IPS-NIHi7 (cell line): ENCODE measurements around the gene EPHB4.
"Not testable (repeated sequence)": the region's sequence is repeated elsewhere in the genome, so short reads cannot be mapped to it uniquely, and the experiment has no call there.

Experiments used
- DNase-seq: peaks from one replicate; pipeline ENCODE4 v3.0.0; 2012; ENCODE audit warnings: mixed read lengths; ENCODE audit errors: extremely low spot score

The EPHB4 gene

GRCh38 chr7:100827330-100828226 is at the start of gene EPHB4:
Gene EPHB4, minus strand, starts transcription at chr7:100827523. Its CDS starts 493 bp downstream, at chr7:100827030.
- peak; percentile 87 for DNase-seq

- DNase-seq: no peak
Observed at GRCh38 chr7:100875356-100875751, 48.0 kb upstream of the EPHB4 start.

- DNase-seq: peak; percentile 98
Observed at GRCh38 chr7:100874577-100875355, 47.4 kb upstream of the EPHB4 start, which contains the start of gene SRRT. Gene SRRT, plus strand, starts transcription at chr7:100875103. Its CDS starts 488 bp downstream, at chr7:100875591.

DNA sequence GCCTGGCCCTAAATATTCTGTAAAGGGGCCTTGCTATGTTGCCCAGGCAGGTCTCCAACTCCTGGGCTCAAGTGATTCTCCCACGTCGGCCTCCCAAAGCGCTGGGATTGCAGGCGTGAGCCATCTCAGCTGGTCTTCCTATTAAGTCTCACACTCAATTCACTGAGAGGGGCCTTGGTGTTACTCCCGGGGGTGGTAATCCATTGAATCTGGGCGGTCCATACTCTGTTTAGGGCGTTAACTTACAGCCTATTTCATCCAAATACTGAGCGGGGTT is 46.9 kb upstream of the EPHB4 start:
- no peak for DNase-seq

DNA sequence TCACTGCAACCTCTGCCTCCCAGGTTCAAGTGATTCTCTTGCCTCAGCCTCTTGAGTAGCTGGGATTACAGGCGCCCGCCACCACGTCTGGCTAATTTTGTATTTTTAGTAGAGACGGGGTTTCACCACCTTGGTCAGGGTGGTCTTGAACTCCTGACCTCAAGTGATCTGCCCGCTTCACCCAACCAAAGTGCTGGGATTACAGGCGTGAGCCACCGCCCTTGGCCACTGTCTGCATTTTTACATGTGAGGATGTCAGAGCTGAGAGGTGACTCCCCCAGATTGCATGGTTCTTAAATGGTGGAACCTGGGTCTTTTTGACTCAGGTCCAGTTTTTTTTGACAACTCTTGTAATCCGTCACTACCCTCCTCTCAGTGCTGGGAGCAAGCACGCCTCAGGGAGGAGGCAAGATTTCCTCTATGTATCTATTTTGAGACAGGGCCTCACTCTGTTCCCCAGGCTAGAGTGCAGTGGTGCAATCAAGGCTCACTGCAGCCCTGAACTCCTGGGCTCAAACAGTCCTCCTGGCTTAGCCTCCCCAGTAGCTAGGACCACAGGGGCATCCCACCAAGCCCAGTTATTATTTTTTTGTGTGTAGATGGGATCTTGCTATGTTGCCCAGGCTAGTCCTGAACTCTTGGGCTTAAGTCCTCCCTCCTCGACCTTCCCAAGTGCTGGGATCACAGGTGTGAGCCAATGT is 46.4 kb upstream of the EPHB4 start:
- no peak for DNase-seq

GRCh38 chr7:100867776-100868485 is 40.6 kb upstream of the EPHB4 start:
- no peak for DNase-seq

DNA sequence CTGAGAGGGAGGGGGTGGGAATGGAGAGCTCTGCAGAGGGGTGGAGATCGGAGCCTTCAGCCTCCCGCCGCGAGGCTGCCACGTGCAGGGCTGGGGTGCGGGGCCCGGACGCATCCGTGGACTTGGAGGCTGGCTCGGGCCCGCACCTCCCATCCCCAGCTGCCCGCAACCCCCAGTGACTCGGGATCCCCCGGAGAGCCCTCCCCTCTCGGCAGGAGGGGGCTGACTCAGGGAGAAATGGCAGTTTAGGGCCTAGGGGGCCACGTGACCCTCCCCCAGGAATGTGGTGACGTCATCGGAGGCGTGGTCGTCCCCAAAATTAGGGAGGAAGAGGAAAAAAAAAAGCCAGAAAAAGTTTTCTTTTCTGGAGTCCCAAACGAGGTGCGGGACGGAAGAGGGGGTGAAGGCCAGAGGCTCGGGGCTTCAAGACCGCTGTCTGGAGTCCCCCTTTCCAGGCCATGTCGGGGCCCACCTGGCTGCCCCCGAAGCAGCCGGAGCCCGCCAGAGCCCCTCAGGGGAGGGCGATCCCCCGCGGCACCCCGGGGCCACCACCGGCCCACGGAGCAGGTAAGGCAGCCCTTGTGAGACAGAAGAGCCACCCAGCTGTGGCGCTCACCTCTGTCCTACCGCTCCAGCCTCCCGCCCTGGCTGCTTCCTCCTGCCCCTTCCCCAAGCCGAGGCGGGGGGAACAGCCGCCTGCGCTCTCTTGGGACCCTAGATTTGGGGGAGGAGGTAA is 39.9 kb upstream of the EPHB4 start, which contains the start of gene TRIP6:
TSS of gene TRIP6 (plus strand) at position 348 of the 736 bp plus-strand sequence. CDS start at position 459, 111 bp downstream.
- DNase-seq: peak; percentile 93

DNA sequence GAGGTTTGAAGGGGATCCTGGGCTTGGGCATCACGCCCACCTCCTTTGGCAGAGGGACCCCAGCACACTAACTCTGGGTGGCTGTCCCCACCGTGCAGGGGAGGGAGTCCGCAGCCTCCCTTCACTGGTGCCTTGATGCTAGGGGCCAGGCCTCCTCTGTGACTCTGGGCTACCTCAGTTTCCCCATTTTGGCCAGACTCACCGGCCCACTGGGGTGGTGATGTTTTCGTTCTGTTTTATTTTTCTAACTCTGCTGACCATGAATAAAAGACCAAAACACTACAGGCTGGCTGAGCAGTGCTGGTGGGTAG is 39.4 kb upstream of the EPHB4 start:
- no peak for DNase-seq

DNA sequence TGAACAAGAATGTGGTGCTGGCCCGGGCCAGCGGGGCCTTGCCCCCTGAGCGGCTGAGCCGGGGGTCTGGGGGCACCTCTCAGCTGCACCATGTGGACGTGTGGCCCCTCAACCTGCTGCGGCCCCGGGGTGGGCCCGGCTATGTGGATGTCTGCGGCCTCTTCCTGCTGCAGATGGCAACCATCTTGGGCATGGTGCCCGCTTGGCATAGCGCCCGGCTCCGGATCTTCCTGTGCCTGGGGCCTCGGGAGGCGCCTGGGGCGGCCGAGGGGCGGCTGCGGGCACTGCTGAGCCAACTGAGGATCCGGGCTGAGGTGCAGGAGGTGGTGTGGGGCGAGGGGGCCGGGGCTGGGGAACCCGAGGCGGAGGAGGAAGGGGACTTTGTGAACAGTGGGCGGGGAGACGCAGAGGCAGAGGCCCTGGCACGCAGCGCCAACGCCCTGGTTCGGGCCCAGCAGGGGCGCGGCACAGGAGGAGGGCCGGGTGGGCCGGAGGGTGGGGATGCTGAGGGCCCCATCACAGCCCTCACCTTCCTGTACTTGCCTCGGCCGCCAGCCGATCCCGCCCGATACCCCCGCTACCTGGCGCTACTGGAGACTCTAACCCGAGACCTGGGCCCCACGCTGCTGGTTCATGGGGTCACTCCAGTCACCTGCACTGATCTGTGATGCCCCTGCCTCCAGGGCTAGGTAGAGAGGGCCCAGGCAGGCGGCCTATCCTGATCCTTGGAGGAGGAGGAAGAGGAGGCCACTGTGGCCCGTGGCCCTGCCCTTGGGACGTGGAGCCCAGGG is 38.8 kb upstream of the EPHB4 start:
- DNase-seq: no peak

- DNase-seq: peak; percentile 45
Observed at GRCh38 chr7:100865372-100865911, 38.1 kb upstream of the EPHB4 start.

GRCh38 chr7:100864263-100864845 is 37.0 kb upstream of the EPHB4 start:
- no peak for DNase-seq

DNA sequence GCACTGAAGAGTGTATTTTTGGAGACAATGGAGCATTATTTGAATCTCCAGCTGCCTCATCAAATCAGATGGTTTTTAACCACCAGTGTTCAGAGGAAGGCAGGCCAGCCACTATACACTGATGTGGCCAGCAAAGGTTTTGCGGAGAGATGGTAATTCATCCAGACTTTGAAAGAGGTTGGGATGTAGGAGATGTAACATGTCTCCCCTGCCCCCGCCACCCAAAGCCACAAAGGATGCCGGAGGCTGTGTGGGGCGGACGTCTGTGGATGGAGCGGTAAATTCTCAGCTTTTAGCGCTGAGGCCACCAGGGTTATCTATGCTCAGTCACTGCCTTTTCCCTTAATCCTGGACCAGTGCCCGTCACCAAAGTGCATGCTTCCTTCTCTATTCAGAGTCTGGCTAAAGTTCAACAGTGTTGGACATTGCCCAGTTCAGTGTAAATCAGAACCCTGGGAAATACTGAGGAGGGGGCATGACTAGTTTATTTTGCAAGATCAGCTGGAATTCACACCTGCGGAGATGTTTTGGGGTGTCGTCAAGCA is 36.2 kb upstream of the EPHB4 start:
- DNase-seq: no peak

DNA sequence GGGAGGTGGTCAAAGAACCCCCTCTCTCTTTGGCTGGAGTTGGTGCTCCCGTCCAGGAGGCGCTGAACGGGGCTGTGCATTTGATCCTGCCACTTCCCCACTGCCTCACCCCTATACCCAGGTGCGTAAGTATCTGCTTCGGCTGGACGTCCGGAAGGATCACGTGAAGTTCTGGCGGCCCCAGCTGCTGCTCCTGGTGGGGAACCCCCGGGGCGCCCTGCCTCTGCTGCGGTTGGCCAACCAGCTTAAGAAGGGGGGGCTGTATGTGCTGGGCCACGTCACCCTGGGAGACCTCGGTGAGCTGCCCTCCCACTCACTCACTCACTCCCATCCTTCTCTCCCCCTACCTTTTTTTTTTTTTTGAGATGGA is 34.3 kb upstream of the EPHB4 start:
- no peak for DNase-seq

DNA sequence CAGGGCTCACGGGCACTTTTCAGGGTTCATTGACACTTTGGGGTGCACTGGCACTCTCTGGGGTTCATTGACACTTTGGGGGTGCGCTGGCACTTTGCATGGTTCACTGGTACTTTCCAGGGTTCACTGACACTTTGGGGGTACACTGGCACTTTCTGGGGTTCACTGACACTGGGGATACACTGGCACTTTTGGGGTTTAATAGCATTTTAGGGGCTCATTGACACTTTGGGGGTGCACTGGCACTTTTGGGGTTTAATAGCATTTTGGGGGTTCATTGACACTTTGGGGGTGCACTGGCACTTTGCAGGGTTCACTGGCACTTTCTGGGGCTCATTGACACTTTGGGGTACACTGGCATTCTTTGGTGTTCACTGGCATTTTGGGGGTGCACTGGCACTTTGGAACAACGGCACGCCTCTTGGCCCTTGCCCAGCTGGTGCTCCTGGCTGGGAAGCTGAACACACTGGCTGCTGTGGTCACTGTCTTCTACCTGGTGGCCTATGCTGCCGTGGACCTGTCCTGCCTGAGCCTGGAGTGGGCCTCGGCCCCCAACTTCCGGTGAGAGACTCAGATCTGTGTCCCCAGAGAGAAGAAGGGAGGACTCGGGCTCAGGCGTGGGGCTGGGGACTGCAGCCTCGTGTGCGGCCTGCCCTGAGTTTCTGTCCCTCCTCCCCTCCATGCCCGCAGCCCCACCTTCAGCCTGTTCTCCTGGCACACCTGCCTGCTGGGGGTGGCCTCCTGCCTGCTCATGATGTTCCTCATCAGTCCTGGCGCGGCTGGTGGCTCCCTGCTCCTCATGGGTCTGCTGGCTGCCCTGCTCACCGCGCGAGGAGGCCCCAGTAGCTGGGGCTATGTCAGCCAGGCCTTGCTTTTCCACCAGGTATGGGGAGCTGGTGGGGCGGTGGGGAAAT is 33.6 kb upstream of the EPHB4 start:
- no peak for DNase-seq

GRCh38 chr7:100859856-100860255 is 32.5 kb upstream of the EPHB4 start:
- DNase-seq: no peak

DNA sequence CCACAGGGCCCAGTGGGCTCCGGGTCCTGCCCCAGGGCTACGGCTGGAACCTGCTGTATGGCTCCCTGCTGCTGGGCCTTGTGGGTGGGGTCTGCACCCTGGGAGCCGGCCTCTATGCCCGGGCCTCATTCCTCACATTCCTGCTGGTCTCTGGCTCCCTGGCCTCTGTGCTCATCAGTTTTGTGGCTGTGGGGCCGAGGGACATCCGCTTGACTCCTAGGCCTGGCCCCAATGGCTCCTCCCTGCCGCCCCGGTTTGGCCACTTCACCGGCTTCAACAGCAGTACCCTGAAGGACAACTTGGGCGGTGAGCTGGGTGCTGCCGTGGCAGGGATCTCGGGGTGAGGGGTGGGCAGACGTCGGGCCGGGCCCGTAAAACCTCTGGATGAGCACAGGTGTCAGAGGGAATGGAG is 29.6 kb upstream of the EPHB4 start:
- DNase-seq: no peak

DNA sequence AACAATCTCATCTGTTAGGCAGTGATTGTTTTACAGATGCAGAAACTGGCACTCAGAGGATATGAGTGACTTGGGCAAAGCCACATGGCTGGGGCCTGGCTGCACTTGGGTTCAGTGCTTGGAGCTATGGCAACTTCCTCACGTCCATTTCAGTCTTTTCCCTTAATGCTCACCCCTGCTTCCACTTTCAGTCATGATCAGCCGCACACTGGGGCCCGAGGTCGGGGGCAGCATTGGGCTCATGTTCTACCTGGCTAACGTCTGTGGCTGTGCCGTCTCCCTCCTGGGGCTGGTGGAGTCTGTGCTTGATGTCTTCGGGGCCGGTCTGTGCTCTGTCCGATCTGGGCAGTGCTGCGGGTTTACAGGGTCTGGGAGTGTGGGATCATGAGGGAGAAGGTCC is 28.2 kb upstream of the EPHB4 start:
- no peak for DNase-seq

DNA sequence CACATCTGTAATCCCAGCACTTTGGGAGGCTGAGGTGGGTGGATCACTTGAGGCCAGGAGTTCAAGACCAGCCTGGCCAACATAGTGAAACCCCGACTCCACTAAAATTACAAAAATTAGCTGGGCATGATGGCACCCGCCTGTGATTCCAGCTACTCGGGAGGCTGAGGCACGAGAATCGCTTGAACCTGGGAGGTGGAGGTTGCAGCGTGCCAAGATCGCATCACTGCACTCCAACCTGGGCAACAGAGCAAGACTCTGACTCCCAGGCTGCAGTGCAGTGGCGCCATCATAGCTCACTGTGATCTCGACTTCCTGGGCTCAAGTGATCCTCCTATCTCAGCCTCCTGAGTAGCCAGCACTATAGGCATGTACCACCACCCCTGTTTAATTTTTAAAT is 27.6 kb upstream of the EPHB4 start:
- DNase-seq: not testable (repeated sequence)
